Heart right ventricle (tissue), 16 donors: ENCODE data around the gene EFNA4. TPM values are rescaled to one million over a fixed set of nuclear protein-coding genes. Genes with fewer than 3 reads are reported as not detected.

Experiments
- ATAC-seq, 8 donors: fragments of 200-7000 bp; cut with Tn5 transposase; one replicate each; pipeline ENCODE4 v1.9.1; 2020; ENCODE audit warnings: mild to moderate bottlenecking in 8 of 8, moderate library complexity in 8 of 8, moderate number of reproducible peaks in 1 of 8
- DNase-seq, 2 donors: peaks; one replicate each; pipeline ENCODE4 v3.0.0-alpha.2; 2020
- H3K27ac ChIP-seq, 10 donors: fragments of 200-600 bp; sonication (generic) in 2 of 10; one replicate each; pipeline versions ENCODE4 v1.5.0 to v1.8.0; 2020 to 2022; ENCODE audit warnings: mild to moderate bottlenecking in 3 of 10
- H3K27me3 ChIP-seq, 7 donors: fragments of 200-600 bp; one replicate each; pipeline ENCODE4 v1.8.0; 2021 to 2022; ENCODE audit warnings: mild to moderate bottlenecking in 2 of 7
- H3K36me3 ChIP-seq, 9 donors: fragments of 200-600 bp; sonication (generic) in 1 of 9; one replicate each; pipeline versions ENCODE4 v1.5.0 to v1.8.0; 2020 to 2022; ENCODE audit warnings: mild to moderate bottlenecking in 2 of 9
- H3K4me1 ChIP-seq, 9 donors: fragments of 200-600 bp; sonication (generic) in 1 of 9; one replicate each; pipeline versions ENCODE4 v1.5.0 to v1.8.0; 2020 to 2022; ENCODE audit warnings: mild to moderate bottlenecking in 4 of 9
- H3K4me3 ChIP-seq, 10 donors: fragments of 200-600 bp; sonication (generic) in 2 of 10; one replicate each; pipeline versions ENCODE4 v1.5.0 to v1.8.0; 2020 to 2022; ENCODE audit warnings: mild to moderate bottlenecking in 7 of 10, moderate library complexity in 2 of 10
- H3K9me3 ChIP-seq, 11 donors: fragments of 200-600 bp in 10 of 11; sonication (generic) in 2 of 11; one replicate each; pipeline versions ENCODE4 v1.5.0 to v1.8.0; 2013 to 2022; ENCODE audit warnings: mild to moderate bottlenecking in 2 of 11, control low read depth in 1 of 11, moderate library complexity in 1 of 11
- CTCF ChIP-seq, 9 donors: fragments of 200-600 bp; sonication (generic) in 2 of 9; IDR thresholded peaks; one replicate each; pipeline versions ENCODE4 v1.5.0 to v1.8.0; 2021 to 2022; ENCODE audit warnings: antibody characterized with exemption in 9 of 9, mild to moderate bottlenecking in 5 of 9, moderate library complexity in 1 of 9
- WGBS, 2 donors: extraction: QIAGEN DNeasy Blood & Tissue Kit; methylation state at CpG; one replicate each; pipeline ENCODE4 v1.1.7; 2013; ENCODE audit warnings: inconsistent platforms in 1 of 2; 5-methylcytosine and 5-hydroxymethylcytosine counted together
- intact Hi-C, 10 donors: fragments of 100-400 bp; cut with DNase I; formaldehyde crosslinking; loops; one replicate each; pipeline versions ENCODE4 v1.11.1 to v1.14.2; 2022
- polyA plus RNA-seq, 2 donors: library from polyadenylated mRNA; stranded (reverse); fragments of 200-250 nt; gene quantifications; one replicate each; pipeline ENCODE4 v1.2.3, GENCODE V29; 2013
- total RNA-seq, 10 donors: library from RNA; stranded (reverse); fragmentation: NEBNext Ultra II Directional in 3 of 10; extraction: Animal tissue kit (Norgen Biotek cat#: 25700) in 3 of 10; gene quantifications; one replicate each; pipeline versions ENCODE4 v1.2.1 to v1.2.4, GENCODE V29; 2021 to 2023
- donor health status: Arrhythmogenic right ventricular cardiomyopathy.
- donor health status: ischemic (EF 13 %, LVEDD 7.1; RV severe dilation, severe dysfunction).
- donor health status: healthy with polysubstance abuse.
- donor health status: DM: no; HTN: yes; CAD: no.
- donor health status: DM: no; HTN: no; CAD: no.
- donor health status: ischemic (EF 25% LVEDD 6.9; RV normal size, moderate dysfunction).
- donor health status: ischemic (EF 25% LVEDD 5.7; RV mildly dilated, moderate dysfunction).
- donor health status: healthy.
- donor health status: DM: yes; HTN: yes; CAD: no.
- donor health status: Ischemic cardiomyopathy.
- donor health status: ischemic (EF 35%, LVEDD 5.7; RV mildly dilated, moderate dysfunction).
- donor health status: nonischemic (EF 11% LVEDD 7.7; RV severe dilation, severe dysfunction).
- donor health status: DM: yes; HTN: yes; CAD: no.
- donor health status: PGD.
- donor health status: ischemic (EF 29% LVEDD 5.4; RV normal size, mild dysfunction).
- donor health status: nonischemic (EF 23%, LVEDD 6.1; RV moderate dilation, normal function).

The EFNA4 gene
- total and polyA plus RNA-seq, 12 donors = 0.49 to 5.4 (median 1.9) TPM

GRCh38 chr1:155029513-155030242 is 33.9 kb upstream of the EFNA4 start:
- 83 to 89% methylated on average over 15 to 16 of the region's 16 CpGs for WGBS, 2 donors
- Histone ChIP-seq H3K36me3 (no peaks in the 10 kb centered on the region), H3K27ac (no peak overlapping the region), H3K27me3 (no peaks in the 10 kb centered on the region), H3K4me1 (no peaks in the 10 kb centered on the region), H3K4me3 (no peak overlapping the region), H3K9me3 (no peaks in the 10 kb centered on the region)
- ATAC-seq (peak in 1 of 8 donors; percentile 11), DNase-seq (no peak)
- intact Hi-C loops = no loop called here
- no peak for TF ChIP-seq CTCF (IDR thresholded peaks at IDR 0.05)

GRCh38 chr1:155030243-155030795 is 33.2 kb upstream of the EFNA4 start:
- H3K4me1 ChIP-seq = no peaks in the 10 kb centered on the region
- peak in 1 of 8 donors; percentile 25 for ATAC-seq
- H3K36me3 ChIP-seq = no peaks in the 10 kb centered on the region
- H3K27me3 ChIP-seq = no peaks in the 10 kb centered on the region
- no peak overlapping the region for H3K27ac ChIP-seq
- 90 to 93% methylated on average over 15 of the region's 15 CpGs for WGBS, 2 donors
- intact Hi-C loops = no loop called here
- no peak for TF ChIP-seq CTCF (IDR thresholded peaks at IDR 0.05)
- DNase-seq = no peak
- H3K4me3 ChIP-seq = no peak overlapping the region
- H3K9me3 ChIP-seq = no peaks in the 10 kb centered on the region

- Histone ChIP-seq H3K27me3 (no peaks in the 10 kb centered on the region), H3K4me3 (no peak overlapping the region), H3K36me3 (no peaks in the 10 kb centered on the region), H3K9me3 (no peaks in the 10 kb centered on the region), H3K27ac (no peak overlapping the region), H3K4me1 (peaks cover 0 to 2% (median 0%) of the 10 kb centered on the region in 9 donors)
- intact Hi-C loops = no loop called here
- TF ChIP-seq CTCF (IDR thresholded peaks at IDR 0.05) = no peak
- 82 to 88% methylated on average over 11 of the region's 11 CpGs for WGBS, 2 donors
- no peak for ATAC-seq
- DNase-seq = no peak
These were observed 32.6 kb upstream of the EFNA4 start for GRCh38 chr1:155030899-155031298.

GRCh38 chr1:155032886-155033285 is 30.7 kb upstream of the EFNA4 start:
- Histone ChIP-seq H3K4me3 (no peak overlapping the region), H3K36me3 (no peaks in the 10 kb centered on the region), H3K4me1 (peaks cover 0 to 14% (median 0%) of the 10 kb centered on the region in 9 donors), H3K9me3 (no peaks in the 10 kb centered on the region), H3K27me3 (no peaks in the 10 kb centered on the region), H3K27ac (no peak overlapping the region)
- TF ChIP-seq CTCF (IDR thresholded peaks at IDR 0.05) = no peak
- intact Hi-C loops = no loop called here
- ATAC-seq (no peak), DNase-seq (no peak)
- WGBS, 2 donors = 86 to 95% methylated on average over 12 of the region's 12 CpGs
